ENCODE data around the gene FAM227B.
"Not testable (repeated sequence)": the region's sequence is repeated elsewhere in the genome, so short reads cannot be mapped to it uniquely, and the experiment has no call there.

FAM227B gene

GRCh38 chr15:49495993-49496753, 124.4 kb downstream of the FAM227B start:
- Histone ChIP-seq H3K36me3 (ENCODE audit: control insufficient read depth, insufficient read depth, low read length) (no peaks in the 10 kb centered on the region), H3K27ac (ENCODE audit: low read depth, low read length) (no peak overlapping the region), H3K4me1 (ENCODE audit: control insufficient read depth, insufficient read depth, low read length) (no peaks in the 10 kb centered on the region), H3K4me3 (ENCODE audit: low read depth, low read length) (no peak overlapping the region), H3K9ac (ENCODE audit: low read depth, low read length) (no peak overlapping the region), H3K27me3 (ENCODE audit: control insufficient read depth, insufficient read depth, low read length) (no peaks in the 10 kb centered on the region), H3K9me3 (ENCODE audit: control insufficient read depth, insufficient read depth, low read length) (peaks cover 7% of the 10 kb centered on the region)

DNA sequence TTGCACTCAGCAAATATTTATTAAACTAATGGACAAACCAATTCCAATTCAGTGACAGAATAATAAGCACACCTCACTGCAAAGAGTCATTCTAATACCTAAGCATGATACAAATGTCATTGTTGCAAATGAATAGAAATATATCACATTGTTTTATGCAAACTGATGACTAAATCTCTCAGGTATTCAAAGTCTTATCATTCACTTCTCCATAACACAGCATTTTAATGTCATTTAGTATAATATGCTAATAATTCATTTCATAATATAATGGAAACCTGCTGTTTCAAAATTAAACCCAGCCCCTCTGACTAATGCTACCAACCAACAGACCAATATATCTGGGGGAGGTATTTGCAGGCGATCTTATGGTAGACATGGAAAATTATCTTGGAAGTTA, 125.8 kb downstream of the FAM227B start:
- Histone ChIP-seq H3K27ac (ENCODE audit: low read depth, low read length) (no peak overlapping the region), H3K27me3 (ENCODE audit: control insufficient read depth, insufficient read depth, low read length) (no peaks in the 10 kb centered on the region), H3K4me1 (ENCODE audit: control insufficient read depth, insufficient read depth, low read length) (no peaks in the 10 kb centered on the region), H3K4me3 (ENCODE audit: low read depth, low read length) (no peak overlapping the region), H3K9me3 (ENCODE audit: control insufficient read depth, insufficient read depth, low read length) (no peaks in the 10 kb centered on the region), H3K9ac (ENCODE audit: low read depth, low read length) (no peak overlapping the region), H3K36me3 (ENCODE audit: control insufficient read depth, insufficient read depth, low read length) (no peaks in the 10 kb centered on the region)

DNA sequence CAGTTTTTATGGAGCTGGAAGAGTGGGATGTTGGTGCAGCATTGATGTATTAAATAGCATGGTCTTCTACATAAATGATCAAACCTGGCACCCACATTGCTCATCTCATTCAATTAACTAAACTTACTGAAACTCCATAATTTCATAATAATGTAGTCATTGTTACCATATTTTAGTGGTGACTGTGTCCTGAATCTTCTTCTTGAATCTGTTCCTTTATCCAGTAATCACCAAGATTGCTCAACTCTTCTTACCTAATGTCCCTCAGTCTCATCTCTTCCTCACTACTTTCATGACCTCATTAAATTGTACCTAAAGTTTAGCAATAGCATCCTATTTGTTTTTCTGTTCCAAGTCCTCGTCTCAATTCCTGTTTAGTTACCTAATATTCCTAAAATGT, 127.8 kb downstream of the FAM227B start:
- Histone ChIP-seq H3K9ac (ENCODE audit: low read depth, low read length) (no peak overlapping the region), H3K4me3 (ENCODE audit: low read depth, low read length) (no peak overlapping the region), H3K27ac (ENCODE audit: low read depth, low read length) (no peak overlapping the region), H3K4me1 (ENCODE audit: control insufficient read depth, insufficient read depth, low read length) (no peaks in the 10 kb centered on the region), H3K9me3 (ENCODE audit: control insufficient read depth, insufficient read depth, low read length) (no peaks in the 10 kb centered on the region), H3K27me3 (ENCODE audit: control insufficient read depth, insufficient read depth, low read length) (no peaks in the 10 kb centered on the region), H3K36me3 (ENCODE audit: control insufficient read depth, insufficient read depth, low read length) (no peaks in the 10 kb centered on the region)

DNA sequence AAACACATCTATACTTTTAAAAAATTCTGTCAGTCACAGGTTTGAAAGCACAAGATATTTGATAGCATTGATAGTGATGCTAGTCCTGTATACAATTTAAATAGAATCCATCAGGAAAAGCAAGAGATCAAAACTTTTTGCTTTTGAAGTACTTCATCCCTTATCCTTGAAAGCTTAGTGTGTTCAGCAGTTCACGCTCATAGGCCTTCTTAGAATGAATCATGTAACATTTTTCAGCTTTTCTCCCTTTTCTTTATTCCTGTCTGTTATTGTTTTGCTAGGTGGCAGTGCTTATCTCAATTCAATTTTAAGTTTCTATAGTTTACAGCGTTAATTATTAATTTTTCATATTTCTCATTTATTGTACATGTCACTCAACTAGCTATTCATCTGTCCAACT, 128.5 kb downstream of the FAM227B start:
- no peaks in the 10 kb centered on the region for H3K36me3 ChIP-seq (ENCODE audit: control insufficient read depth, insufficient read depth, low read length)
- H3K4me1 ChIP-seq (ENCODE audit: control insufficient read depth, insufficient read depth, low read length) = no peaks in the 10 kb centered on the region
- H3K4me3 ChIP-seq (ENCODE audit: low read depth, low read length) = no peak overlapping the region
- H3K9ac ChIP-seq (ENCODE audit: low read depth, low read length) = no peak overlapping the region
- no peak overlapping the region for H3K27ac ChIP-seq (ENCODE audit: low read depth, low read length)
- H3K27me3 ChIP-seq (ENCODE audit: control insufficient read depth, insufficient read depth, low read length) = no peaks in the 10 kb centered on the region
- no peaks in the 10 kb centered on the region for H3K9me3 ChIP-seq (ENCODE audit: control insufficient read depth, insufficient read depth, low read length)

- Histone ChIP-seq H3K9ac (ENCODE audit: low read depth, low read length) (no peak overlapping the region), H3K27ac (ENCODE audit: low read depth, low read length) (no peak overlapping the region), H3K9me3 (ENCODE audit: control insufficient read depth, insufficient read depth, low read length) (no peaks in the 10 kb centered on the region), H3K36me3 (ENCODE audit: control insufficient read depth, insufficient read depth, low read length) (no peaks in the 10 kb centered on the region), H3K27me3 (ENCODE audit: control insufficient read depth, insufficient read depth, low read length) (no peaks in the 10 kb centered on the region), H3K4me3 (ENCODE audit: low read depth, low read length) (no peak overlapping the region), H3K4me1 (ENCODE audit: control insufficient read depth, insufficient read depth, low read length) (no peaks in the 10 kb centered on the region)
Measured at GRCh38 chr15:49490966-49491365, 129.7 kb downstream of the FAM227B start.

GRCh38 chr15:49485401-49485800, 135.2 kb downstream of the FAM227B start:
- not testable (repeated sequence) for H3K4me3 ChIP-seq (ENCODE audit: low read depth, low read length); H3K4me1 ChIP-seq (ENCODE audit: control insufficient read depth, insufficient read depth, low read length); H3K9me3 ChIP-seq (ENCODE audit: control insufficient read depth, insufficient read depth, low read length); H3K36me3 ChIP-seq (ENCODE audit: control insufficient read depth, insufficient read depth, low read length); H3K27ac ChIP-seq (ENCODE audit: low read depth, low read length); H3K9ac ChIP-seq (ENCODE audit: low read depth, low read length); H3K27me3 ChIP-seq (ENCODE audit: control insufficient read depth, insufficient read depth, low read length)

- not testable (repeated sequence) for H3K27me3 ChIP-seq (ENCODE audit: control insufficient read depth, insufficient read depth, low read length); H3K4me3 ChIP-seq (ENCODE audit: low read depth, low read length); H3K9me3 ChIP-seq (ENCODE audit: control insufficient read depth, insufficient read depth, low read length); H3K36me3 ChIP-seq (ENCODE audit: control insufficient read depth, insufficient read depth, low read length); H3K4me1 ChIP-seq (ENCODE audit: control insufficient read depth, insufficient read depth, low read length); H3K27ac ChIP-seq (ENCODE audit: low read depth, low read length); H3K9ac ChIP-seq (ENCODE audit: low read depth, low read length)
Measured at GRCh38 chr15:49478982-49479381, 141.6 kb downstream of the FAM227B start.

DNA sequence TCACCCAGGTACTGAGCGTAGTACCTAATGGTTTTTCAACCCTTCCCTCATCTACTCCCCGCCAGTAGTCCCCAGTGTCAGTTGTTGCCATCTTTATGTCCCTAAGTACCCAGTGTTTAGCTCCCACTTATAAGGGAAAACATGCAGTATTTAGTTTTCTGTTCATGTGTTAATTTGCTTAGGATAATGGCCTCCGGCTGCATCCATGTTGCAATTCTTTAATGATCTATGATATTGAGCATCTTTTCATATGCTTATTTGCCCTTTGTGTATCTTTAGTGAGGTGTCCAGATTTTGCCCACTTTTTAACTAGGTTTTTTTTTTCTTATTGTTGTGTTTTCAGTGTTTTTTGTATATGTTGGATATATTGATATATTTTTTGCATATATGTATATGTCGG, 142.6 kb downstream of the FAM227B start:
- not testable (repeated sequence) for H3K9ac ChIP-seq (ENCODE audit: low read depth, low read length); H3K4me1 ChIP-seq (ENCODE audit: control insufficient read depth, insufficient read depth, low read length); H3K36me3 ChIP-seq (ENCODE audit: control insufficient read depth, insufficient read depth, low read length); H3K27me3 ChIP-seq (ENCODE audit: control insufficient read depth, insufficient read depth, low read length); H3K4me3 ChIP-seq (ENCODE audit: low read depth, low read length); H3K9me3 ChIP-seq (ENCODE audit: control insufficient read depth, insufficient read depth, low read length); H3K27ac ChIP-seq (ENCODE audit: low read depth, low read length)

- H3K4me3 ChIP-seq (ENCODE audit: low read depth, low read length) = no peak overlapping the region
Measured at GRCh38 chr15:49473031-49473430, 147.6 kb downstream of the FAM227B start.

GRCh38 chr15:49472338-49472737, 148.3 kb downstream of the FAM227B start:
- Histone ChIP-seq H3K9ac (ENCODE audit: low read depth, low read length) (no peak overlapping the region), H3K27ac (ENCODE audit: low read depth, low read length) (no peak overlapping the region), H3K4me1 (ENCODE audit: control insufficient read depth, insufficient read depth, low read length) (no peaks in the 10 kb centered on the region), H3K4me3 (ENCODE audit: low read depth, low read length) (no peak overlapping the region), H3K9me3 (ENCODE audit: control insufficient read depth, insufficient read depth, low read length) (no peaks in the 10 kb centered on the region), H3K27me3 (ENCODE audit: control insufficient read depth, insufficient read depth, low read length) (no peaks in the 10 kb centered on the region), H3K36me3 (ENCODE audit: control insufficient read depth, insufficient read depth, low read length) (no peaks in the 10 kb centered on the region)

More at GRCh38 chr15:49473031-49473430, 147.6 kb downstream of the FAM227B start:
- Histone ChIP-seq H3K9me3 (ENCODE audit: control insufficient read depth, insufficient read depth, low read length) (no peaks in the 10 kb centered on the region), H3K9ac (ENCODE audit: low read depth, low read length) (no peak overlapping the region), H3K27me3 (ENCODE audit: control insufficient read depth, insufficient read depth, low read length) (no peaks in the 10 kb centered on the region), H3K27ac (ENCODE audit: low read depth, low read length) (no peak overlapping the region), H3K4me1 (ENCODE audit: control insufficient read depth, insufficient read depth, low read length) (no peaks in the 10 kb centered on the region), H3K36me3 (ENCODE audit: control insufficient read depth, insufficient read depth, low read length) (no peaks in the 10 kb centered on the region)

DNA sequence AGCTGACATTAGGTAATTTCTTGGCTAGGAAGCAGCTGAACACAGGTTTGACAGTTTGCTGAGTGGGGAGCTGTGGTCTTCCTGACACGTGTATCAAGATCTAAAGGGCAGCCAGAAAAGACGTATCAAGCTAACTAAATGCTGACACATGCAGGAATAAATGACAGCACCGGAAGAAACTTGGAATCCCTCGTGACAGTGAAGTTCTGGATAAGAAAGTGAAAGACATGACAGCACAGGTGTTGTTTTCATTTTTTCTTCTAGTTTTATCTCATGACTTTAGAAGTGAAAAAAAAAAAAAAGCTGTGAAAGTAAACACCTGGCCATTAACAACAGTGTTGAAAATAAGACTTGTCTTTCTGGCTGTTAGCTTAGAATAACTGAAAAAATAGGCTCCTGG, 148.9 kb downstream of the FAM227B start:
- H3K27ac ChIP-seq (ENCODE audit: low read depth, low read length) = no peak overlapping the region
- H3K27me3 ChIP-seq (ENCODE audit: control insufficient read depth, insufficient read depth, low read length) = no peaks in the 10 kb centered on the region
- no peak overlapping the region for H3K4me3 ChIP-seq (ENCODE audit: low read depth, low read length)
- H3K9ac ChIP-seq (ENCODE audit: low read depth, low read length) = no peak overlapping the region
- H3K36me3 ChIP-seq (ENCODE audit: control insufficient read depth, insufficient read depth, low read length) = no peaks in the 10 kb centered on the region
- H3K4me1 ChIP-seq (ENCODE audit: control insufficient read depth, insufficient read depth, low read length) = no peaks in the 10 kb centered on the region
- no peaks in the 10 kb centered on the region for H3K9me3 ChIP-seq (ENCODE audit: control insufficient read depth, insufficient read depth, low read length)
